Measurements from ENCODE around the gene UBAP1L. TPM values are rescaled to one million over a fixed set of nuclear protein-coding genes. Genes with fewer than 3 reads are reported as not detected.

Gene UBAP1L
- total RNA-seq = 10.9 TPM

GRCh38 chr15:65115086-65115485 is at the start of gene UBAP1L:
Gene UBAP1L (minus strand): TSS chr15:65115200. CDS start chr15:65106215, 8,985 bp downstream.
- no peak within 1 kb of the TSS for H3K4me3 ChIP-seq
- no peaks in the 10 kb centered on the region for H3K27me3 ChIP-seq
- intact Hi-C loops (cut with DNase I) = no loop called here
- H3K9me3 ChIP-seq = no peaks in the 10 kb centered on the region
- TF ChIP-seq, protein P1, sequence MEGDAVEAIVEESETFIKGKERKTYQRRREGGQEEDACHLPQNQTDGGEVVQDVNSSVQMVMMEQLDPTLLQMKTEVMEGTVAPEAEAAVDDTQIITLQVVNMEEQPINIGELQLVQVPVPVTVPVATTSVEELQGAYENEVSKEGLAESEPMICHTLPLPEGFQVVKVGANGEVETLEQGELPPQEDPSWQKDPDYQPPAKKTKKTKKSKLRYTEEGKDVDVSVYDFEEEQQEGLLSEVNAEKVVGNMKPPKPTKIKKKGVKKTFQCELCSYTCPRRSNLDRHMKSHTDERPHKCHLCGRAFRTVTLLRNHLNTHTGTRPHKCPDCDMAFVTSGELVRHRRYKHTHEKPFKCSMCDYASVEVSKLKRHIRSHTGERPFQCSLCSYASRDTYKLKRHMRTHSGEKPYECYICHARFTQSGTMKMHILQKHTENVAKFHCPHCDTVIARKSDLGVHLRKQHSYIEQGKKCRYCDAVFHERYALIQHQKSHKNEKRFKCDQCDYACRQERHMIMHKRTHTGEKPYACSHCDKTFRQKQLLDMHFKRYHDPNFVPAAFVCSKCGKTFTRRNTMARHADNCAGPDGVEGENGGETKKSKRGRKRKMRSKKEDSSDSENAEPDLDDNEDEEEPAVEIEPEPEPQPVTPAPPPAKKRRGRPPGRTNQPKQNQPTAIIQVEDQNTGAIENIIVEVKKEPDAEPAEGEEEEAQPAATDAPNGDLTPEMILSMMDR (IDR thresholded peaks at IDR 0.05) = no peak
- no peaks in the 10 kb centered on the region for H3K4me1 ChIP-seq
- H3K36me3 ChIP-seq = peaks cover 52 to 64% of the 10 kb centered on the region in 2 donors
- no peak for DNase-seq (ENCODE audit: low spot score in 2 of 2)
- no peak within 1 kb of the TSS for H3K27ac ChIP-seq

DNA sequence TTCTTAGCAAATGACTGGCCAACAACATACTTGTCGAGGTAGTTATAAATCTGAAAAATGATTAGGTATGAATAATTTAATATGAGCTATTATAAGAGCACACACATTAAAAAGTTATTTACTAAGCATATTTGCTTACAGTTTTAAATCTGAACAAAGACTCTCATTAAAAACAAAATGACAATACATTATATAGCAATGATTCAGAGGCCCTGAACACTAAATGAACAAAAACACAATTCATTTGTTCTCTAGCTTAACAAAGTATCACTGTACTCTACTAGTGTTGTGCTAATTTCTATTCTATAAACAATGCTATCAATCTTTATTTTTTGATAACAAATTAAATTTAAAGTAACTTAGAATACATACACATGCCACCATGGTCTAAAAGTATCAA is 49.1 kb upstream of the UBAP1L start:
- Histone ChIP-seq H3K36me3 (peaks cover 16 to 31% of the 10 kb centered on the region in 2 donors), H3K4me1 (no peaks in the 10 kb centered on the region), H3K27me3 (no peaks in the 10 kb centered on the region), H3K4me3 (no peak overlapping the region), H3K27ac (no peak overlapping the region), H3K9me3 (no peaks in the 10 kb centered on the region)
- DNase-seq (ENCODE audit: low spot score in 2 of 2) = no peak
- TF ChIP-seq, protein P1 (IDR thresholded peaks at IDR 0.05) = no peak
- intact Hi-C loops (cut with DNase I) = no loop called here

GRCh38 chr15:65163041-65163440 is 48.0 kb upstream of the UBAP1L start:
- Histone ChIP-seq H3K27ac (no peak overlapping the region), H3K4me1 (no peaks in the 10 kb centered on the region), H3K4me3 (no peak overlapping the region), H3K27me3 (no peaks in the 10 kb centered on the region), H3K9me3 (no peaks in the 10 kb centered on the region), H3K36me3 (peaks cover 17 to 40% of the 10 kb centered on the region in 2 donors)
- TF ChIP-seq, protein P1 (IDR thresholded peaks at IDR 0.05) = no peak
- no peak for DNase-seq (ENCODE audit: low spot score in 2 of 2)
- intact Hi-C loops (cut with DNase I) = no loop called here

GRCh38 chr15:65156692-65157091 is 41.7 kb upstream of the UBAP1L start:
- DNase-seq (ENCODE audit: low spot score in 2 of 2) = no peak
- peaks cover 57 to 75% of the 10 kb centered on the region in 2 donors for H3K36me3 ChIP-seq

DNA sequence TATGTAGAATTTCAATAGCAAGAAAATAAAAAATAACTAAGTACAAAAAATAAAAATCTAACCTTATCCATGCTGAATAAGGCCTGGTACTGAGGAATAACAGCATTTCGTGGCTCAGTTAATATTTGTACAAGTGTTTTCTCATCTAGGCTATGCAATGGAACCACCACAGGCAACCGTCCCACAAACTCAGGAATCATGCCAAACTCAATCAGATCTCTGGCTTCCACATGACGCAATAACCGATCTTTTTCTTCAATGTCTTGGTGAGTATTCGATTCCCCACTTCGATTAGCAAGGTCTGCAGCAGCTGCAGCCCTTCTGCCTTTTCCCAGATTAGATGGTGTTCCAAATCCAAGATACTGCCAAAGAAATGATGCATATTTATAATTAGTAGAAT is 39.7 kb upstream of the UBAP1L start:
- H3K4me3 ChIP-seq = no peak overlapping the region
- TF ChIP-seq, protein P1 (IDR thresholded peaks at IDR 0.05) = no peak
- no peaks in the 10 kb centered on the region for H3K4me1 ChIP-seq
- H3K27me3 ChIP-seq = no peaks in the 10 kb centered on the region
- H3K27ac ChIP-seq = no peak overlapping the region
- H3K9me3 ChIP-seq = no peaks in the 10 kb centered on the region
- DNase-seq (ENCODE audit: low spot score in 2 of 2) = no peak
- H3K36me3 ChIP-seq = peaks cover 65 to 91% of the 10 kb centered on the region in 2 donors
- intact Hi-C loops (cut with DNase I) = no loop called here

More at GRCh38 chr15:65156692-65157091, 41.7 kb upstream of the UBAP1L start:
- Histone ChIP-seq H3K4me3 (no peak overlapping the region), H3K4me1 (no peaks in the 10 kb centered on the region), H3K27ac (no peak overlapping the region), H3K27me3 (no peaks in the 10 kb centered on the region), H3K9me3 (no peaks in the 10 kb centered on the region)
- TF ChIP-seq, protein P1 (IDR thresholded peaks at IDR 0.05) = no peak
- intact Hi-C loops (cut with DNase I) = no loop called here

- Histone ChIP-seq H3K36me3 (peaks cover 22 to 42% of the 10 kb centered on the region in 2 donors), H3K9me3 (no peaks in the 10 kb centered on the region), H3K4me1 (no peaks in the 10 kb centered on the region), H3K27me3 (no peaks in the 10 kb centered on the region), H3K27ac (no peak overlapping the region), H3K4me3 (no peak overlapping the region)
- TF ChIP-seq, protein P1 (IDR thresholded peaks at IDR 0.05) = no peak
- intact Hi-C loops (cut with DNase I) = no loop called here
- DNase-seq (ENCODE audit: low spot score in 2 of 2) = no peak
Observed at GRCh38 chr15:65147902-65148301, 32.9 kb upstream of the UBAP1L start.
